H9 (cell line): ENCODE data around the gene TTC9. TPM values are rescaled to one million over a fixed set of nuclear protein-coding genes. Genes with fewer than 3 reads are reported as not detected.

Source experiments
- DNase-seq: peaks from one replicate; pipeline ENCODE4 v3.0.0-alpha.2; 2017
- H2AFZ ChIP-seq: one replicate; pipeline ENCODE4 v1.6.1; 2013; ENCODE audit warnings: mild to moderate bottlenecking, low read length, control low read depth, moderate library complexity
- H2AK5ac ChIP-seq: 2 replicates; pipeline ENCODE4 v1.6.1; 2013; ENCODE audit warnings: low read length, control low read depth, mixed read lengths; ENCODE audit not compliant: insufficient read length
- H2BK120ac ChIP-seq: one replicate; pipeline ENCODE4 v1.6.1; 2013; ENCODE audit warnings: low read depth, mild to moderate bottlenecking, low read length, control low read depth, inconsistent platforms; ENCODE audit not compliant: poor library complexity, severe bottlenecking
- H2BK12ac ChIP-seq: 2 replicates; pipeline ENCODE4 v1.6.1; 2013; ENCODE audit warnings: low read length, control low read depth, mixed read lengths, low read depth; ENCODE audit not compliant: insufficient read length
- H2BK15ac ChIP-seq: 2 replicates; pipeline ENCODE4 v1.6.1; 2013; ENCODE audit warnings: low read depth, low read length, control low read depth
- H2BK20ac ChIP-seq: one replicate; pipeline ENCODE4 v1.6.1; 2013; ENCODE audit warnings: low read depth, mild to moderate bottlenecking, low read length, control low read depth, inconsistent platforms; ENCODE audit not compliant: poor library complexity, severe bottlenecking
- H2BK5ac ChIP-seq: 2 replicates; pipeline ENCODE4 v1.6.1; 2013; ENCODE audit warnings: low read length, control low read depth, mixed read lengths; ENCODE audit not compliant: insufficient read length
- H3K14ac ChIP-seq: 2 replicates; pipeline ENCODE4 v1.6.1; 2013; ENCODE audit warnings: low read length, control low read depth; ENCODE audit not compliant: insufficient read depth
- H3K18ac ChIP-seq: 2 replicates; pipeline ENCODE4 v1.6.1; 2013; ENCODE audit warnings: low read depth, mild to moderate bottlenecking, mixed read lengths, low read length, control low read depth; ENCODE audit not compliant: insufficient read length
- H3K23ac ChIP-seq: 2 replicates; pipeline ENCODE4 v1.6.1; 2013; ENCODE audit warnings: low read length, control low read depth, mixed read lengths, low read depth; ENCODE audit not compliant: insufficient read length
- H3K23me2 ChIP-seq: 2 replicates; pipeline ENCODE4 v1.6.1; 2013; ENCODE audit warnings: low read depth, mild to moderate bottlenecking, mixed read lengths, low read length, control low read depth; ENCODE audit not compliant: insufficient read length, poor library complexity, severe bottlenecking
- H3K27ac ChIP-seq: 2 replicates; pipeline ENCODE4 v1.5.1; 2013; ENCODE audit warnings: low read length, control low read depth, mixed read lengths, low read depth; ENCODE audit not compliant: insufficient read length
- H3K27me3 ChIP-seq: 2 replicates; pipeline ENCODE4 v1.6.1; 2013; ENCODE audit warnings: low read length, control low read depth, inconsistent platforms; ENCODE audit not compliant: insufficient read depth
- H3K4ac ChIP-seq: 2 replicates; pipeline ENCODE4 v1.6.1; 2013; ENCODE audit warnings: low read depth, mild to moderate bottlenecking, control low read depth, inconsistent platforms, low read length, moderate library complexity
- H3K4me1 ChIP-seq: 2 replicates; pipeline ENCODE4 v1.6.1; 2013; ENCODE audit warnings: low read length, control low read depth, inconsistent platforms; ENCODE audit not compliant: insufficient read depth
- H3K4me2 ChIP-seq: 2 replicates; pipeline ENCODE4 v1.6.1; 2013; ENCODE audit warnings: low read length, control low read depth, mixed read lengths; ENCODE audit not compliant: insufficient read length, insufficient read depth
- H3K56ac ChIP-seq: 2 replicates; pipeline ENCODE4 v1.6.1; 2013; ENCODE audit warnings: low read depth, mild to moderate bottlenecking, mixed read lengths, low read length, control low read depth; ENCODE audit not compliant: insufficient read length
- H3K79me1 ChIP-seq: 2 replicates; pipeline ENCODE4 v1.6.1; 2013; ENCODE audit warnings: low read depth, mild to moderate bottlenecking, moderate library complexity, low read length, control low read depth, inconsistent platforms; ENCODE audit not compliant: insufficient read depth, poor library complexity, severe bottlenecking
- H3K79me2 ChIP-seq: 2 replicates; pipeline ENCODE4 v1.6.1; 2013; ENCODE audit warnings: low read length, control low read depth, inconsistent platforms; ENCODE audit not compliant: insufficient read depth
- H3K9ac ChIP-seq: 2 replicates; pipeline ENCODE4 v1.6.1; 2013; ENCODE audit warnings: low read length, control low read depth, mixed read lengths; ENCODE audit not compliant: insufficient read length; ENCODE audit errors: extremely low read depth
- H3K9me3 ChIP-seq: one replicate; pipeline ENCODE4 v1.6.1; 2013; ENCODE audit warnings: low read depth, low read length, inconsistent platforms; ENCODE audit not compliant: control insufficient read depth
- H3T11ph ChIP-seq: one replicate; pipeline ENCODE4 v1.6.1; 2013; ENCODE audit warnings: mild to moderate bottlenecking, low read length, control low read depth, inconsistent platforms
- H4K20me1 ChIP-seq: one replicate; pipeline ENCODE4 v1.6.1; 2013; ENCODE audit not compliant: control insufficient read depth, insufficient read length, insufficient read depth
- H4K5ac ChIP-seq: 2 replicates; pipeline ENCODE4 v1.6.1; 2013; ENCODE audit warnings: low read depth, mild to moderate bottlenecking, mixed read lengths, low read length, control low read depth; ENCODE audit not compliant: insufficient read length
- H4K8ac ChIP-seq: replicated peaks from 2 replicates; pipeline ENCODE4 v1.6.1; 2013; ENCODE audit warnings: low read length, control low read depth, mixed read lengths, low read depth; ENCODE audit not compliant: insufficient read length
- H4K91ac ChIP-seq: 2 replicates; pipeline ENCODE4 v1.6.1; 2013; ENCODE audit warnings: low read depth, mild to moderate bottlenecking, moderate library complexity, mixed read lengths, low read length, control low read depth; ENCODE audit not compliant: insufficient read length
- H3K27ac Mint-ChIP-seq, 3 experiments: 2 replicates in 2 of 3; 3 replicates in 1 of 3; pipeline ENCODE4 v1.8.0; 2020 to 2021; ENCODE audit warnings: mixed read lengths in 3 of 3, mild to moderate bottlenecking in 1 of 3, moderate library complexity in 1 of 3
- H3K27me3 Mint-ChIP-seq: 2 replicates; pipeline ENCODE4 v1.8.0; 2021; ENCODE audit warnings: low read depth, mild to moderate bottlenecking, moderate library complexity, mixed read lengths
- H3K36me3 Mint-ChIP-seq, 3 experiments: 2 replicates in 2 of 3; 3 replicates in 1 of 3; pipeline ENCODE4 v1.8.0; 2020 to 2021; ENCODE audit warnings: low read depth in 3 of 3, mixed read lengths in 3 of 3; ENCODE audit not compliant: insufficient read depth in 1 of 3
- H3K4me1 Mint-ChIP-seq, 2 experiments: 2 replicates each; pipeline ENCODE4 v1.8.0; 2020; ENCODE audit warnings: mixed read lengths in 2 of 2
- H3K4me3 Mint-ChIP-seq, 2 experiments: 2 replicates in 1 of 2; 3 replicates in 1 of 2; pipeline ENCODE4 v1.8.0; 2020 to 2021; ENCODE audit warnings: mild to moderate bottlenecking in 2 of 2, mixed read lengths in 2 of 2, moderate library complexity in 1 of 2
- H3K9me3 Mint-ChIP-seq, 2 experiments: 2 replicates in 1 of 2; 3 replicates in 1 of 2; pipeline ENCODE4 v1.8.0; 2020; ENCODE audit warnings: mild to moderate bottlenecking in 2 of 2, mixed read lengths in 2 of 2, moderate library complexity in 1 of 2
- WGBS: extraction: QIAGEN DNeasy Blood & Tissue Kit; methylation state at CpG from one replicate; pipeline ENCODE4 v1.1.7; 2013; ENCODE audit warnings: missing lambda C conversion rate, low lambda C conversion rate, mixed read lengths; ENCODE audit not compliant: insufficient read length; ENCODE audit errors: extremely low coverage; 5-methylcytosine and 5-hydroxymethylcytosine counted together
- total RNA-seq: library from RNA; stranded (reverse); gene quantifications from 2 replicates; pipeline ENCODE4 v1.2.1, GENCODE V29; 2021
- TF ChIP-seq, protein P1 (sequence below): fragments of 200-600 bp; sonication (generic); conservative IDR thresholded peaks from 3 replicates; pipeline ENCODE4 v1.8.0; 2021; ENCODE audit warnings: antibody characterized with exemption, mild to moderate bottlenecking

The TTC9 gene
- total RNA-seq, 1 experiment from 2014 or later, result 17.4 TPM

DNA sequence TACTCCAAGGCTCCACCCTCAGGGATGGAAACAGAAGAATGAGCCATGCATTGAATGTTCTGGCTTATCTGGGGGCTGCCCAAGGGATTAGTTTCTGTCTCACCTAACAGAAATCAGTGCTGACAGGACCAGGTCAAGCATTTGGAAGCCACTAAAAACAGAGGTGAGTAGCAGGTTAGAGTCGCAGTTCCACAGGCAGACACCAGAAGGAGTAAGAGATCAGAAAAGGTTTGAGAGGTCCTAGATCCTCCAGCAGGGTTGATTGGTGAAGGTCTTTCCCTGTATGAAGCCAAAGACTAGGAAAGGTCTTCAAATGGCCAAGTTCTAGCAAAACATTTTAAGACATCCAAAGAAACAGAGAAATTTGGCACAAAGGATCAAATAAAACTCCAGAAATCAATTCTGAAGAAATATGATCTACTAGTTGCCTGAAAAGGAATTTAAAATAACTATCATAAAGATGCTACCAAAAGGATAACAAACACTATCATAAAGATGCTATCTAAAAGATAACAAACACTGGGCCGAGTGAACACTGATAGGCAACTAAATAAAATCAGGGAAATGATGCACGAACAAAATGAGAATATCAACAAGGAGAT is 19.5 kb upstream of the TTC9 start:
- H3K36me3 Mint-ChIP-seq, result peaks cover 16 to 36% (median 19%) of the 10 kb centered on the region in 3 experiments
- TF ChIP-seq, protein P1, sequence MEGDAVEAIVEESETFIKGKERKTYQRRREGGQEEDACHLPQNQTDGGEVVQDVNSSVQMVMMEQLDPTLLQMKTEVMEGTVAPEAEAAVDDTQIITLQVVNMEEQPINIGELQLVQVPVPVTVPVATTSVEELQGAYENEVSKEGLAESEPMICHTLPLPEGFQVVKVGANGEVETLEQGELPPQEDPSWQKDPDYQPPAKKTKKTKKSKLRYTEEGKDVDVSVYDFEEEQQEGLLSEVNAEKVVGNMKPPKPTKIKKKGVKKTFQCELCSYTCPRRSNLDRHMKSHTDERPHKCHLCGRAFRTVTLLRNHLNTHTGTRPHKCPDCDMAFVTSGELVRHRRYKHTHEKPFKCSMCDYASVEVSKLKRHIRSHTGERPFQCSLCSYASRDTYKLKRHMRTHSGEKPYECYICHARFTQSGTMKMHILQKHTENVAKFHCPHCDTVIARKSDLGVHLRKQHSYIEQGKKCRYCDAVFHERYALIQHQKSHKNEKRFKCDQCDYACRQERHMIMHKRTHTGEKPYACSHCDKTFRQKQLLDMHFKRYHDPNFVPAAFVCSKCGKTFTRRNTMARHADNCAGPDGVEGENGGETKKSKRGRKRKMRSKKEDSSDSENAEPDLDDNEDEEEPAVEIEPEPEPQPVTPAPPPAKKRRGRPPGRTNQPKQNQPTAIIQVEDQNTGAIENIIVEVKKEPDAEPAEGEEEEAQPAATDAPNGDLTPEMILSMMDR, result peak; percentile 87
- Histone ChIP-seq H3K23me2 (no peaks in the 10 kb centered on the region), H4K91ac (no peak overlapping the region), H3K18ac (no peak overlapping the region), H3K27me3 (no peaks in the 10 kb centered on the region), H2AFZ (no peak overlapping the region), H4K20me1 (no peaks in the 10 kb centered on the region), H2BK20ac (no peak overlapping the region), H3K79me2 (no peaks in the 10 kb centered on the region), H3K14ac (no peak overlapping the region), H4K5ac (no peak overlapping the region), H3K4me2 (no peak overlapping the region), H2BK5ac (no peak overlapping the region), H3K27ac (no peak overlapping the region), H3T11ph (no peak overlapping the region), H3K4me1 (no peaks in the 10 kb centered on the region; the same call in 1 of the 2 replicates), H2AK5ac (no peak overlapping the region), H3K9me3 (no peaks in the 10 kb centered on the region), H3K56ac (no peak overlapping the region), H3K9ac (no peak overlapping the region), H2BK15ac (no peak overlapping the region), H3K23ac (no peak overlapping the region), H3K4ac (no peak overlapping the region), H3K79me1 (no peaks in the 10 kb centered on the region), H4K8ac (no peak overlapping the region), H2BK12ac (no peak overlapping the region), H2BK120ac (no peak overlapping the region)
- H3K4me3 Mint-ChIP-seq, result no peak overlapping the region
- H3K4me1 Mint-ChIP-seq, result peaks cover 0 to 7% of the 10 kb centered on the region in 2 experiments; a peak in 2 of 4 replicates
- H3K9me3 Mint-ChIP-seq, result peaks cover 32 to 38% of the 10 kb centered on the region in 2 experiments
- peak; percentile 70 for DNase-seq
- H3K27ac Mint-ChIP-seq, result no peak overlapping the region
- no CpG with 5 or more reads among the region's 3 CpGs for WGBS
- no peaks in the 10 kb centered on the region for H3K27me3 Mint-ChIP-seq
